AG04449 (cell line): ENCODE data around the gene SNRPA.

Experiments
- CTCF ChIA-PET: fragments of 350-600 bp; formaldehyde crosslinking; extraction: SDS; loops from one replicate; lab custom pipeline; 2021; ENCODE audit warnings: antibody characterized with exemption; lab: Yijun Ruan, JAX
- POLR2A ChIA-PET: fragments of 400-600, 350-600 bp; formaldehyde crosslinking; extraction: SDS; loops from one replicate; lab custom pipeline; 2020; ENCODE audit warnings: antibody characterized with exemption, inconsistent platforms; lab: Yijun Ruan, JAX
- DNase-seq: peaks from one replicate; pipeline ENCODE4 v3.0.0-alpha.2; 2010; ENCODE audit warnings: low read depth, low spot score
- H3K4me3 ChIP-seq: 2 replicates; pipeline ENCODE4 v1.5.1; 2011; ENCODE audit warnings: low read depth, mild to moderate bottlenecking, control low read depth, low read length
- TF ChIP-seq, protein P1 (sequence below): IDR thresholded peaks from one replicate; pipeline ENCODE4 v1.5.1; 2011; ENCODE audit warnings: mild to moderate bottlenecking, moderate library complexity, low read length, control low read depth, inconsistent platforms; ENCODE audit not compliant: insufficient read depth; ENCODE audit errors: missing control alignments

SNRPA gene

DNA sequence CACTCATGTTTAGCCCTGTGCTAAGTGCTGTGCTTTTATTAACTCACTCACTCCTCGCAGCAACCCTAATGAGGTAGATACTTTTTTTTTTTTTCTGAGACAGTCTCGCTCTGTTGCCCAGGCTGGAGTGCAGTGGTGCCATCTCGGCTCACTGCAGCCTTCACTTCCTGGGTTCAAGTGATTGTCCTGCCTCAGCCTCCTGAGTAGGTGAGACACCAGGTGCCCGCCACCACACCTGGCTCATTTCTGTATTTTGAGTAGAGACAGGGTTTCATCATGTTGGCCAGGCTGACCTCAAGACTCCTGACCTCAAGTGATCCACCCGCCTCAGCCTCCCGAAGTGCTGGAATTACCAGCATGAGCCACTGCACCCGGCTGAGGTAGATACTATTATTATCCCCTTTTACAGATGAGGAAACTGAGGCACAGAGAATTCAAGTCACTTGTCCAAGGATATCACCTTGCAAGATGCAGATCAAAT is 31.5 kb upstream of the SNRPA start:
- ChIA-PET POLR2A (interaction anchor here (0.8 kb wide), 1 partner anchor 15 kb away, joined by 3 read pairs; no protein-coding TSS in a partner anchor), CTCF (no interaction called here)
- TF ChIP-seq, protein P1, sequence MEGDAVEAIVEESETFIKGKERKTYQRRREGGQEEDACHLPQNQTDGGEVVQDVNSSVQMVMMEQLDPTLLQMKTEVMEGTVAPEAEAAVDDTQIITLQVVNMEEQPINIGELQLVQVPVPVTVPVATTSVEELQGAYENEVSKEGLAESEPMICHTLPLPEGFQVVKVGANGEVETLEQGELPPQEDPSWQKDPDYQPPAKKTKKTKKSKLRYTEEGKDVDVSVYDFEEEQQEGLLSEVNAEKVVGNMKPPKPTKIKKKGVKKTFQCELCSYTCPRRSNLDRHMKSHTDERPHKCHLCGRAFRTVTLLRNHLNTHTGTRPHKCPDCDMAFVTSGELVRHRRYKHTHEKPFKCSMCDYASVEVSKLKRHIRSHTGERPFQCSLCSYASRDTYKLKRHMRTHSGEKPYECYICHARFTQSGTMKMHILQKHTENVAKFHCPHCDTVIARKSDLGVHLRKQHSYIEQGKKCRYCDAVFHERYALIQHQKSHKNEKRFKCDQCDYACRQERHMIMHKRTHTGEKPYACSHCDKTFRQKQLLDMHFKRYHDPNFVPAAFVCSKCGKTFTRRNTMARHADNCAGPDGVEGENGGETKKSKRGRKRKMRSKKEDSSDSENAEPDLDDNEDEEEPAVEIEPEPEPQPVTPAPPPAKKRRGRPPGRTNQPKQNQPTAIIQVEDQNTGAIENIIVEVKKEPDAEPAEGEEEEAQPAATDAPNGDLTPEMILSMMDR = no peak
- no peak for DNase-seq
- peak overlapping the region; percentile 77 for H3K4me3 ChIP-seq

DNA sequence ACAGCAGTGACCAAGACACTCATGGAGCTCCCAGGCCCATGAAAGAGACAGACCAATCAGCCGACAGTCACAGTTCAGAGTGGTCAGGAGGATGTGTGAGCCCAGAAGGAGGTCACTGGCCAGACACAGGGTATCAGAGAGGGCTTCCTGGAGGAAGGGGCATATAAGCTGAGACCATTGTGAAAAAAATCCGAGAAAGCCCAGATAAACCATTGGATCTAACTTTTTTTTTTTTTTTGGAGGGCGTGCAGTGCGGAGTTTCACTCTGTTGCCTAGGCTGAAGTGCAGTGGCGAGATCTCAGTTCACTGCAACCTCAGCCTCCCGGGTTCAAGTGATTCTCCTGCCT is 29.9 kb upstream of the SNRPA start:
- TF ChIP-seq, protein P1 = no peak
- POLR2A ChIA-PET = interaction anchor here (0.9 kb wide), 1 partner anchor 30 kb away, joined by 4 read pairs; the partner anchor contains the start of gene NUMBL
- CTCF ChIA-PET = interaction anchor here (1.0 to 1.7 kb wide), 2 partner anchors 23 to 58 kb away, joined by 3 to 5 read pairs; no protein-coding TSS in a partner anchor
- no peak overlapping the region for H3K4me3 ChIP-seq
- no peak for DNase-seq

DNA sequence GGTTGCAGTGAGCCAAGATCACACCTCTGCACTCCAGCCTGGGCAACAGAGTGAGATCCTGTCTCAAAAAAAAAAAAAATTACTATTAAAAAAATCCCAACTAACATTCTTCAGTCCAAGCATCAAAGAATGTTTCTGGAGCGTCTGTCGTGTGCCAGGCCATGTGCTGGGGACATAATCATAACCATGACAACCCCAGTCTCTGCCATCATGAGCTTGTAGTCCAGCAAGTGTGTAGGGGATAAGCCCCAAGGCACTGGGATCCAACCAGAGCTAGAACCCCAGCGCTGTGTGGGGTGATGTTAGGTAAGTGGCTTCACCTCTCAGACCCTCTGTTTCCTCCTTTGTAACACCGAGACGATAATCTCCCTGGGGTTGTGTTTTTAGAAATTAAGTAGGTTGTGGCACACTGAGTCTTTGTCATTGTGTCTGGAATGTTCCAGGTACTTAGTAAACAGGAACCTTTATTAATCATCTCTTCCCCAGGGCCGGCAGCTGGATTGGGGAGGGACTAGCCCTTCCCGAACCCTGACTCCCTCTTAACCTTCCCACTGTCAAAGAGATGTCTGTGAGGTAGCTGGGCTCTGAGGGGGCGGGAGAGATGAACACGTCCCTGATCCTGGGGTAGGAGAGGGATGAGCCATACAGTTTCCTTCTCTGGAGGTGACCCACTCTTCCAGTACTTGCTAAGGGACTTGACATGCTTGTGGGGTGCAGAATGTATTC is 28.9 kb upstream of the SNRPA start:
- POLR2A ChIA-PET = interaction anchor here (0.9 kb wide), 1 partner anchor 31 kb away, joined by 4 read pairs; the partner anchor contains the start of gene NUMBL

DNA sequence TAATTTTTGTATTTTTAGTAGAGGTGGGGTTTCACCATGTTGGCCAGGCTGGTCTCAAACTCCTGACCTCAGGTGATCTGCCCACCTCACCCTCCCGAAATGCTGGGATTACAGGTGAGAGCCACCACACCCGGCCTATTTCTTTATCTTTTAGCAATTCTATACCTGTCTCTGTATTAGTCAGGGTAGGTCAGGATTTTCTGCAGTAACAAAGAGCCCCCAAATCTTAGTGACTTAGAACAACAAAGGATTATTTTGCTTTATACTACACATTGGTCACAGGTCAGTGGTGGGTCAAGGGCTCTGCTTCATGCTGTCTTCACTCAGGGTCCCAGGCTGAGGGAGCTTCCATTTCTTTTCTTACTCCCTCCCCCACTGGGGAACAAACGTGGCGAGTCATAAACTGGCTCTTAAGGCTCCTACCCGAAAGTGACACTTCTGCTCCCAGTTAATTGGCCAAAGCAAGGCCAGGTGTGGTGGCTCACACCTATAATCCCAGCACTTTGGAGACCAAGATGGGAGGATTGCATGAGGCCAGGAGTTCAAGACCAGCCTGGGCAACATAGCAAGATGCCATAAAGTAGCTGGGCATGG is 27.2 kb upstream of the SNRPA start:
- CTCF ChIA-PET = no interaction called here
- POLR2A ChIA-PET = no interaction called here

More for the DNA sequence above, 28.9 kb upstream of the SNRPA start:
- CTCF ChIA-PET = interaction anchor here (0.7 to 1.7 kb wide), 3 partner anchors 22 to 647 kb away, joined by 3 to 5 read pairs (median 4); no protein-coding TSS in a partner anchor
- no peak for DNase-seq
- H3K4me3 ChIP-seq = no peak overlapping the region
- TF ChIP-seq, protein P1 = no peak

DNA sequence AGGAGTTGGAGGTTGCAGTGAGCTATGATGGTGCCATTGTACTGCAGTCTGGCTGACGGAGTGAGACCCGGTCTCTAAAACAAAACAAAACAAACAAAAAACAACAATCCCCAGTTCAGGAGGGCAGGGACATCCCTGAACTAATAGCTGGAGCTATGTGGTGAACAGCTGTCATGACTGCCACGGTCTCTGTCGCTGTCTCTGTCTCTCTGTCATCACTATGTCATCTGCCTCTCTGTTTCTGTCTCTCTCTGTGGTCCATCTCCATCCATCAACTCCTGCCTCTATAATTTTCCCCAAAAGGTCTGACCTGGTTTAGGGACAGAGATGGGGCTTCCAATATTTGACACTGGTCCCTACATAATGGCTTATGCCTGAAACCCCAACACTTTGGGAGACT is 26.7 kb upstream of the SNRPA start:
- TF ChIP-seq, protein P1 = no peak
- POLR2A ChIA-PET = no interaction called here
- no peak overlapping the region for H3K4me3 ChIP-seq
- no peak for DNase-seq
- CTCF ChIA-PET = no interaction called here

More for the DNA sequence above, 27.2 kb upstream of the SNRPA start:
- no peak for DNase-seq
- H3K4me3 ChIP-seq = no peak overlapping the region
- TF ChIP-seq, protein P1 = no peak

DNA sequence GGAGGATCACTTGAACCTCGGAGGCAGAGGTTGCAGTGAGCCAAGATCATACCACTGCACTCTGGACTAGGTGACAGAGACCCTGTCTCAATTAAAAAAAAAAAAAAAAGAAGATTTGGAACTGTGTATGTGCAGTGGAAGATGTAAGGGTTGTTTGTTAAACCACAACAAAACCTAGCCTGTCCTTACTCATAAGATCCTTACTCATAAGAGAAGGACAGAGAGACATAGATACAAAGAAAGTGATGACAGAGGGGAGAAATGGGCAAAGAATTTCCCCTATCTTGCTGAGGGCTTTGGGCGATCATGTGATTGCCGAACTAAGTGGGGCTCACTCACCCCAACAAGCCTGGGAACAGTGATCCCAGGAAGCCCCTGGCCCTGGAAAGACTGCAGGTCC is 26.1 kb upstream of the SNRPA start:
- TF ChIP-seq, protein P1 = no peak
- no peak overlapping the region for H3K4me3 ChIP-seq
- ChIA-PET CTCF (no interaction called here), POLR2A (interaction anchor here (0.5 kb wide), 1 partner anchor 11 kb away, joined by 3 read pairs; no protein-coding TSS in a partner anchor)
- DNase-seq = no peak
